Neuronal stem cell (in vitro differentiated cells): Measurements from ENCODE around the gene TACC3. TPM values are rescaled to one million over a fixed set of nuclear protein-coding genes. Genes with fewer than 3 reads are reported as not detected.
A peak's percentile ranks its signal among the peaks of the same experiment; 100 is the strongest.

Experiments used
- DNase-seq: peaks from one replicate; pipeline ENCODE4 v3.0.0-alpha.2; 2013; ENCODE audit warnings: low spot score
- H2AFZ ChIP-seq: one replicate; pipeline ENCODE4 v1.6.1; 2013; ENCODE audit warnings: mild to moderate bottlenecking, low read length, inconsistent platforms
- H2AK5ac ChIP-seq: 2 replicates; pipeline ENCODE4 v1.6.1; 2013; ENCODE audit warnings: low read depth, mild to moderate bottlenecking, inconsistent platforms, low read length, moderate library complexity, mixed read lengths
- H2BK120ac ChIP-seq: 2 replicates; pipeline ENCODE4 v1.6.1; 2013; ENCODE audit warnings: low read depth, mild to moderate bottlenecking, inconsistent platforms, low read length, moderate library complexity, mixed read lengths
- H2BK12ac ChIP-seq: one replicate; pipeline ENCODE4 v1.6.1; 2013; ENCODE audit warnings: low read length, inconsistent platforms
- H2BK15ac ChIP-seq: 2 replicates; pipeline ENCODE4 v1.6.1; 2013; ENCODE audit warnings: mild to moderate bottlenecking, low read length, inconsistent platforms, mixed read lengths
- H2BK5ac ChIP-seq: one replicate; pipeline ENCODE4 v1.6.1; 2013; ENCODE audit warnings: inconsistent platforms, mild to moderate bottlenecking, low read length, moderate library complexity
- H3K14ac ChIP-seq: one replicate; pipeline ENCODE4 v1.6.1; 2013; ENCODE audit warnings: low read length, inconsistent platforms
- H3K18ac ChIP-seq: 2 replicates; pipeline ENCODE4 v1.6.1; 2013; ENCODE audit warnings: low read length, inconsistent platforms
- H3K23ac ChIP-seq: 2 replicates; pipeline ENCODE4 v1.6.1; 2013; ENCODE audit warnings: low read depth, mild to moderate bottlenecking, mixed read lengths, low read length, inconsistent platforms; ENCODE audit not compliant: poor library complexity
- H3K27ac ChIP-seq: replicated peaks from 3 replicates; pipeline ENCODE4 v1.5.1; 2013; ENCODE audit warnings: low read length, inconsistent platforms
- H3K27me3 ChIP-seq, 3 experiments: 2 replicates each; pipeline ENCODE4 v1.6.1; 2013; ENCODE audit warnings: low read length in 3 of 3, mild to moderate bottlenecking in 2 of 3, inconsistent platforms in 1 of 3, low read depth in 1 of 3, mixed read lengths in 1 of 3, moderate library complexity in 1 of 3; ENCODE audit not compliant: control insufficient read depth in 3 of 3, insufficient read depth in 3 of 3
- H3K36me3 ChIP-seq, 2 donors: replicated peaks in 1 of 2; 2 replicates each; pipeline ENCODE4 v1.6.1; 2013; ENCODE audit warnings: low read length in 2 of 2; ENCODE audit not compliant: control insufficient read depth in 2 of 2, insufficient read depth in 2 of 2
- H3K4ac ChIP-seq: 2 replicates; pipeline ENCODE4 v1.6.1; 2013; ENCODE audit warnings: inconsistent platforms, mild to moderate bottlenecking, low read length, moderate library complexity
- H3K4me1 ChIP-seq, 2 donors: 1 replicate in 1 of 2; 2 replicates in 1 of 2; pipeline ENCODE4 v1.6.1; 2013; ENCODE audit warnings: low read length in 2 of 2, low read depth in 1 of 2; ENCODE audit not compliant: control insufficient read depth in 2 of 2, insufficient read depth in 1 of 2
- H3K4me2 ChIP-seq: one replicate; pipeline ENCODE4 v1.6.1; 2013; ENCODE audit warnings: mild to moderate bottlenecking, low read length, inconsistent platforms; ENCODE audit not compliant: insufficient read depth, poor library complexity, severe bottlenecking
- H3K4me3 ChIP-seq, 2 donors: 2 replicates each; pipeline ENCODE4 v1.5.1; 2013; ENCODE audit warnings: low read length in 2 of 2, mild to moderate bottlenecking in 2 of 2, inconsistent platforms in 1 of 2, moderate library complexity in 1 of 2
- H3K79me1 ChIP-seq: one replicate; pipeline ENCODE4 v1.6.1; 2013; ENCODE audit warnings: low read depth, mild to moderate bottlenecking, inconsistent platforms, low read length, moderate library complexity
- H3K9ac ChIP-seq: one replicate; pipeline ENCODE4 v1.6.1; 2013; ENCODE audit warnings: mild to moderate bottlenecking, low read depth, low read length, inconsistent platforms; ENCODE audit not compliant: poor library complexity
- H3K9me3 ChIP-seq, 2 donors: replicated peaks in 1 of 2; 2 replicates each; pipeline versions ENCODE3 to v1.6.1; 2013; ENCODE audit warnings: low read length in 2 of 2, mild to moderate bottlenecking in 2 of 2, inconsistent platforms in 1 of 2, low read depth in 1 of 2, mixed read lengths in 1 of 2, moderate library complexity in 1 of 2; ENCODE audit not compliant: control insufficient read depth in 2 of 2, insufficient read depth in 1 of 2
- H4K8ac ChIP-seq: one replicate; pipeline ENCODE4 v1.6.1; 2013; ENCODE audit warnings: low read depth, mild to moderate bottlenecking, inconsistent platforms, low read length, moderate library complexity
- H4K91ac ChIP-seq: one replicate; pipeline ENCODE4 v1.6.1; 2013; ENCODE audit warnings: low read length, low read depth, mild to moderate bottlenecking, inconsistent platforms; ENCODE audit not compliant: poor library complexity
- WGBS, 2 donors: extraction: QIAGEN DNeasy Blood & Tissue Kit; methylation state at CpG; one replicate each; pipeline ENCODE4 v1.1.7; 2013; ENCODE audit warnings: missing lambda C conversion rate in 2 of 2, mixed read lengths in 1 of 2; ENCODE audit not compliant: insufficient read length in 2 of 2, insufficient replicate concordance in 1 of 2; ENCODE audit errors: extremely low coverage in 2 of 2; 5-methylcytosine and 5-hydroxymethylcytosine counted together
- small RNA-seq: library from polyadenylated mRNA; stranded (forward); fragments of <200 nt; extraction: miRNeasy Mini kit (QIAGEN cat#:217004); gene quantifications from one replicate; pipeline ENCODE3, GENCODE V24; 2013; ENCODE audit not compliant: insufficient read depth

The TACC3 gene

GRCh38 chr4:1793496-1793840 is 72.1 kb downstream of the TACC3 start:
- H2AFZ ChIP-seq = peak overlapping the region; percentile 74
- no peak overlapping the region for H4K91ac ChIP-seq
- peaks cover 0 to 3% of the 10 kb centered on the region in 2 donors for H3K9me3 ChIP-seq
- no peak overlapping the region for H3K14ac ChIP-seq
- no peak overlapping the region for H2BK120ac ChIP-seq
- H2BK15ac ChIP-seq = peak overlapping the region; percentile 98
- no peak overlapping the region for H3K4ac ChIP-seq
- H2AK5ac ChIP-seq = no peak overlapping the region
- no peaks in the 10 kb centered on the region for H3K36me3 ChIP-seq
- H3K79me1 ChIP-seq = peaks cover 15% of the 10 kb centered on the region
- H3K18ac ChIP-seq = peak overlapping the region; percentile 97
- peak overlapping the region; percentile 90 for H3K9ac ChIP-seq
- H3K27ac ChIP-seq = no peak overlapping the region
- peaks cover 12 to 19% of the 10 kb centered on the region in 2 donors for H3K4me1 ChIP-seq
- H3K4me2 ChIP-seq = peak overlapping the region; percentile 94
- WGBS, 2 donors = no CpG with 5 or more reads among the region's 44 CpGs
- H2BK5ac ChIP-seq = no peak overlapping the region
- H2BK12ac ChIP-seq = peak overlapping the region; percentile 94
- H3K27me3 ChIP-seq = peaks cover 11 to 46% (median 41%) of the 10 kb centered on the region in 3 experiments
- H4K8ac ChIP-seq = no peak overlapping the region
- peak overlapping the region; percentile 64 to 88 for H3K4me3 ChIP-seq
- H3K23ac ChIP-seq = no peak overlapping the region
- DNase-seq = no peak

- Histone ChIP-seq H2AFZ (peak overlapping the region; percentile 73), H3K18ac (peak overlapping the region; percentile 97), H2BK120ac (peak overlapping the region; percentile 81), H2BK15ac (peak overlapping the region; percentile 98), H2BK5ac (no peak overlapping the region), H2BK12ac (peak overlapping the region; percentile 94), H3K9ac (peak overlapping the region; percentile 90), H3K79me1 (peaks cover 15% of the 10 kb centered on the region), H4K91ac (no peak overlapping the region), H3K23ac (peak overlapping the region; percentile 85), H3K4me1 (peaks cover 12 to 19% of the 10 kb centered on the region in 2 donors), H3K4me2 (peak overlapping the region; percentile 94), H3K27ac (no peak overlapping the region), H2AK5ac (peak overlapping the region; percentile 90), H3K4me3 (peak overlapping the region; percentile 64 to 88), H3K36me3 (no peaks in the 10 kb centered on the region), H3K27me3 (peaks cover 11 to 41% (median 39%) of the 10 kb centered on the region in 3 experiments), H4K8ac (peak overlapping the region; percentile 43), H3K4ac (peak overlapping the region; percentile 76), H3K9me3 (peaks cover 0 to 2% of the 10 kb centered on the region in 2 donors), H3K14ac (peak overlapping the region; percentile 99)
- DNase-seq = no peak
- no CpG with 5 or more reads among the region's 101 CpGs for whole genome bisulfite sequencing, 2 donors
Observed at GRCh38 chr4:1793940-1794808, 72.9 kb downstream of the TACC3 start.

Small RNA genes lying within 50 kb of the gene (small RNA-seq; reads per million reads assigned to genes)
- not detected for gene RF00019
